Measurements from ENCODE around the gene EFHC2.

EFHC2 gene

GRCh38 chrX:44234541-44234940, 108.9 kb downstream of the EFHC2 start:
- Histone ChIP-seq H3K27me3 (ENCODE audit: low read depth, low read length) (no peaks in the 10 kb centered on the region), H3K4me2 (ENCODE audit: low read length) (no peak overlapping the region), H3K9ac (ENCODE audit: low read length) (no peak overlapping the region), H3K36me3 (replicated peaks; ENCODE audit: low read depth, low read length) (no peaks in the 10 kb centered on the region), H3K79me2 (ENCODE audit: low read length) (no peaks in the 10 kb centered on the region), H3K4me1 (ENCODE audit: low read length) (no peaks in the 10 kb centered on the region), H3K4me3 (ENCODE audit: low read length) (no peak overlapping the region), H2AFZ (ENCODE audit: low read depth, low read length) (no peak overlapping the region), H3K9me3 (ENCODE audit: insufficient read depth, low read length) (no peaks in the 10 kb centered on the region), H3K27ac (ENCODE audit: low read length) (no peak overlapping the region), H4K20me1 (ENCODE audit: insufficient read depth, low read length) (no peaks in the 10 kb centered on the region)
- TF ChIP-seq EZH2phosphoT487 (IDR thresholded peaks at IDR 0.05; ENCODE audit: low read depth) (no peak), CTCF (IDR thresholded peaks at IDR 0.05; ENCODE audit: low read depth, low read length) (no peak)

GRCh38 chrX:44234116-44234515, 109.4 kb downstream of the EFHC2 start:
- Histone ChIP-seq H3K4me1 (ENCODE audit: low read length) (no peaks in the 10 kb centered on the region), H3K9ac (ENCODE audit: low read length) (no peak overlapping the region), H3K36me3 (replicated peaks; ENCODE audit: low read depth, low read length) (no peaks in the 10 kb centered on the region), H3K9me3 (ENCODE audit: insufficient read depth, low read length) (no peaks in the 10 kb centered on the region), H3K27ac (ENCODE audit: low read length) (no peak overlapping the region), H3K79me2 (ENCODE audit: low read length) (no peaks in the 10 kb centered on the region), H4K20me1 (ENCODE audit: insufficient read depth, low read length) (no peaks in the 10 kb centered on the region), H2AFZ (ENCODE audit: low read depth, low read length) (no peak overlapping the region), H3K4me3 (ENCODE audit: low read length) (no peak overlapping the region), H3K27me3 (ENCODE audit: low read depth, low read length) (no peaks in the 10 kb centered on the region), H3K4me2 (ENCODE audit: low read length) (no peak overlapping the region)
- TF ChIP-seq EZH2phosphoT487 (IDR thresholded peaks at IDR 0.05; ENCODE audit: low read depth), result no peak
- no peak for TF ChIP-seq CTCF (IDR thresholded peaks at IDR 0.05; ENCODE audit: low read depth, low read length)

GRCh38 chrX:44232081-44232480, 111.4 kb downstream of the EFHC2 start:
- Histone ChIP-seq H3K79me2 (ENCODE audit: low read length) (no peaks in the 10 kb centered on the region), H4K20me1 (ENCODE audit: insufficient read depth, low read length) (no peaks in the 10 kb centered on the region), H3K4me1 (ENCODE audit: low read length) (peaks cover 6% of the 10 kb centered on the region), H3K9ac (ENCODE audit: low read length) (no peak overlapping the region), H3K27ac (ENCODE audit: low read length) (no peak overlapping the region), H3K4me2 (ENCODE audit: low read length) (no peak overlapping the region), H3K4me3 (ENCODE audit: low read length) (no peak overlapping the region), H3K27me3 (ENCODE audit: low read depth, low read length) (no peaks in the 10 kb centered on the region), H2AFZ (ENCODE audit: low read depth, low read length) (no peak overlapping the region), H3K36me3 (replicated peaks; ENCODE audit: low read depth, low read length) (no peaks in the 10 kb centered on the region), H3K9me3 (ENCODE audit: insufficient read depth, low read length) (no peaks in the 10 kb centered on the region)
- TF ChIP-seq CTCF (IDR thresholded peaks at IDR 0.05; ENCODE audit: low read depth, low read length) (no peak), EZH2phosphoT487 (IDR thresholded peaks at IDR 0.05; ENCODE audit: low read depth) (no peak)

- Histone ChIP-seq H3K9me3 (ENCODE audit: insufficient read depth, low read length) (no peaks in the 10 kb centered on the region), H2AFZ (ENCODE audit: low read depth, low read length) (no peak overlapping the region), H4K20me1 (ENCODE audit: insufficient read depth, low read length) (no peaks in the 10 kb centered on the region)
These were observed 114.9 kb downstream of the EFHC2 start for GRCh38 chrX:44228621-44229020.

More at GRCh38 chrX:44228621-44229020, 114.9 kb downstream of the EFHC2 start:
- H3K36me3 ChIP-seq (replicated peaks; ENCODE audit: low read depth, low read length), result no peaks in the 10 kb centered on the region
- no peak for TF ChIP-seq CTCF (IDR thresholded peaks at IDR 0.05; ENCODE audit: low read depth, low read length)
- no peak for TF ChIP-seq EZH2phosphoT487 (IDR thresholded peaks at IDR 0.05; ENCODE audit: low read depth)
- no peak overlapping the region for H3K27ac ChIP-seq (ENCODE audit: low read length)
- H3K79me2 ChIP-seq (ENCODE audit: low read length), result no peaks in the 10 kb centered on the region
- no peak overlapping the region for H3K4me2 ChIP-seq (ENCODE audit: low read length)
- no peak overlapping the region for H3K9ac ChIP-seq (ENCODE audit: low read length)
- H3K4me3 ChIP-seq (ENCODE audit: low read length), result no peak overlapping the region
- peaks cover 6% of the 10 kb centered on the region for H3K4me1 ChIP-seq (ENCODE audit: low read length)
- H3K27me3 ChIP-seq (ENCODE audit: low read depth, low read length), result no peaks in the 10 kb centered on the region
